ENCODE data around the gene LRRC32. TPM values are rescaled to one million over a fixed set of nuclear protein-coding genes. Genes with fewer than 3 reads are reported as not detected.
"Not testable (repeated sequence)": the region's sequence is repeated elsewhere in the genome, so short reads cannot be mapped to it uniquely, and the experiment has no call there.

The LRRC32 gene
- total RNA-seq, 4 donors from 2014 or later, result 45.0 to 117 (median 73.4) TPM

- Histone ChIP-seq H3K36me3 (no peaks in the 10 kb centered on the region), H3K9me3 (no peaks in the 10 kb centered on the region), H3K27ac (peak overlapping the region in 1 of 4 donors; percentile 16), H3K4me3 (no peak overlapping the region), H3K4me1 (peaks cover 0 to 34% (median 1%) of the 10 kb centered on the region in 4 donors), H3K27me3 (no peaks in the 10 kb centered on the region)
- TF ChIP-seq EP300 (IDR thresholded peaks at IDR 0.05) (no peak), CTCF (IDR thresholded peaks at IDR 0.05) (peak in 1 of 5 experiments; percentile 9), POLR2A (IDR thresholded peaks at IDR 0.05) (no peak)
- no peak for DNase-seq (ENCODE audit: low spot score in 2 of 2)
- WGBS, 2 donors, result 44 to 47% methylated on average over 8 of the region's 8 CpGs
Measured at GRCh38 chr11:76610871-76611475, 59.6 kb downstream of the LRRC32 start.

- Histone ChIP-seq H3K4me3 (no peak overlapping the region), H3K27ac (no peak overlapping the region), H3K4me1 (peaks cover 0 to 36% (median 5%) of the 10 kb centered on the region in 4 donors), H3K36me3 (no peaks in the 10 kb centered on the region), H3K9me3 (no peaks in the 10 kb centered on the region), H3K27me3 (no peaks in the 10 kb centered on the region)
- 84 to 85% methylated on average over 4 of the region's 4 CpGs for WGBS, 2 donors
- DNase-seq (ENCODE audit: low spot score in 2 of 2), result no peak
- TF ChIP-seq CTCF (IDR thresholded peaks at IDR 0.05) (no peak), POLR2A (IDR thresholded peaks at IDR 0.05) (no peak), EP300 (IDR thresholded peaks at IDR 0.05) (no peak)
Measured at GRCh38 chr11:76610371-76610770, 60.2 kb downstream of the LRRC32 start.

GRCh38 chr11:76609736-76610370, 60.7 kb downstream of the LRRC32 start:
- TF ChIP-seq CTCF (IDR thresholded peaks at IDR 0.05), result no peak
- TF ChIP-seq EP300 (IDR thresholded peaks at IDR 0.05), result no peak
- no peak for TF ChIP-seq POLR2A (IDR thresholded peaks at IDR 0.05)
- H3K27me3 ChIP-seq, result no peaks in the 10 kb centered on the region
- 61 to 64% methylated on average over 8 of the region's 8 CpGs for WGBS, 2 donors
- H3K9me3 ChIP-seq, result no peaks in the 10 kb centered on the region
- no peak for DNase-seq (ENCODE audit: low spot score in 2 of 2)
- no peak overlapping the region for H3K27ac ChIP-seq
- no peak overlapping the region for H3K4me3 ChIP-seq
- peaks cover 0 to 38% (median 5%) of the 10 kb centered on the region in 4 donors for H3K4me1 ChIP-seq
- H3K36me3 ChIP-seq, result no peaks in the 10 kb centered on the region

GRCh38 chr11:76608879-76609460, 61.6 kb downstream of the LRRC32 start:
- H3K4me3 ChIP-seq; H3K27me3 ChIP-seq; H3K27ac ChIP-seq; H3K9me3 ChIP-seq; H3K36me3 ChIP-seq; DNase-seq (ENCODE audit: low spot score in 2 of 2): not testable (repeated sequence)
- 89 to 97% methylated on average over 13 to 17 of the region's 27 CpGs for WGBS, 2 donors
- H3K4me1 ChIP-seq, result peaks cover 0 to 43% (median 7%) of the 10 kb centered on the region in 4 donors

- H3K4me1 ChIP-seq, result peaks cover 0 to 51% (median 7%) of the 10 kb centered on the region in 4 donors
- 88 to 97% methylated on average over 11 of the region's 11 CpGs for WGBS, 2 donors
- not testable (repeated sequence) for DNase-seq (ENCODE audit: low spot score in 2 of 2); H3K27ac ChIP-seq; H3K4me3 ChIP-seq; H3K27me3 ChIP-seq; H3K9me3 ChIP-seq; H3K36me3 ChIP-seq
Measured at GRCh38 chr11:76608228-76608627, 62.3 kb downstream of the LRRC32 start.

Other genes starting within 250 kb of the LRRC32 start
- gene EMSY, start 225.7 kb downstream of the LRRC32 start, total RNA-seq, result 10 to 100 TPM; 33.9 to 47.0 (median 41.5) TPM
- 100 to 1,000 TPM; 140 to 385 (median 202) TPM for gene TSKU, start 112.6 kb upstream of the LRRC32 start, total RNA-seq
- gene ACER3, start 190.2 kb upstream of the LRRC32 start, total RNA-seq, result 10 to 100 TPM; 20.5 to 30.6 (median 23.0) TPM